H1 (cell line): ENCODE results near the gene GPA33. TPM values are rescaled to one million over a fixed set of nuclear protein-coding genes. Genes with fewer than 3 reads are reported as not detected.
A peak's percentile ranks its signal among the peaks of the same experiment; 100 is the strongest.

Source experiments
- CTCF ChIA-PET: fragments of 300-600 bp; sonication (Branson Sonifier 250); formaldehyde crosslinking; loops from one replicate; lab custom pipeline; 2021; ENCODE audit not compliant: partially characterized antibody; lab: Charles Lee
- POLR2A ChIA-PET: fragments of 300-600 bp; sonication (Branson Sonifier 250); formaldehyde crosslinking; loops from one replicate; lab custom pipeline; 2021; ENCODE audit warnings: inconsistent platforms; ENCODE audit not compliant: partially characterized antibody; lab: Charles Lee
- DNase-seq, 2 experiments: peaks; one replicate each; pipeline versions ENCODE4 v3.0.0 to v3.0.0-alpha.2; 2010 to 2022; ENCODE audit warnings: low spot score in 2 of 2, low read depth in 1 of 2, mixed read lengths in 1 of 2
- FAIRE-seq: peaks from 2 replicates; lab custom pipeline; 2011; peaks lifted over from hg19 to GRCh38; lab: Jason Lieb, UNC
- H2AFZ ChIP-seq: 2 replicates; pipeline ENCODE4 v1.8.1; 2012; ENCODE audit warnings: low read length, inconsistent platforms
- H2AK5ac ChIP-seq: 2 replicates; pipeline ENCODE4 v1.6.1; 2013; ENCODE audit warnings: low read depth, low read length
- H2BK120ac ChIP-seq: replicated peaks from 2 replicates; pipeline ENCODE3; 2013; ENCODE audit warnings: low read depth, low read length, inconsistent platforms
- H2BK12ac ChIP-seq: 2 replicates; pipeline ENCODE4 v1.6.1; 2013; ENCODE audit warnings: low read depth, low read length
- H2BK15ac ChIP-seq: 2 replicates; pipeline ENCODE4 v1.6.1; 2013; ENCODE audit warnings: low read length
- H2BK20ac ChIP-seq: 2 replicates; pipeline ENCODE4 v1.6.1; 2013; ENCODE audit warnings: low read length
- H2BK5ac ChIP-seq: 2 replicates; pipeline ENCODE4 v1.6.1; 2013; ENCODE audit warnings: low read depth, low read length
- H3K14ac ChIP-seq: 2 replicates; pipeline ENCODE4 v1.6.1; 2013; ENCODE audit warnings: inconsistent platforms; ENCODE audit not compliant: insufficient read length
- H3K18ac ChIP-seq: 2 replicates; pipeline ENCODE4 v1.6.1; 2013; ENCODE audit warnings: low read length; ENCODE audit errors: extremely low read depth
- H3K23ac ChIP-seq: 2 replicates; pipeline ENCODE4 v1.6.1; 2013; ENCODE audit warnings: inconsistent platforms; ENCODE audit not compliant: insufficient read length
- H3K23me2 ChIP-seq: 2 replicates; pipeline ENCODE4 v1.6.1; 2013; ENCODE audit warnings: low read depth, low read length
- H3K27ac ChIP-seq: 2 replicates; pipeline ENCODE4 v1.6.1; 2011; ENCODE audit warnings: low read depth, low read length, inconsistent platforms
- H3K27me3 ChIP-seq, 4 experiments: replicated peaks in 1 of 4; 1 replicate in 1 of 4; 2 replicates in 3 of 4; pipeline versions ENCODE4 v1.6.1 to v1.8.1; 2011 to 2013; ENCODE audit warnings: low read length in 3 of 4, mild to moderate bottlenecking in 3 of 4, inconsistent platforms in 2 of 4, mixed read lengths in 2 of 4, moderate library complexity in 1 of 4; ENCODE audit not compliant: control insufficient read depth in 3 of 4, insufficient read depth in 3 of 4; ENCODE audit errors: extremely low read depth in 1 of 4
- H3K36me3 ChIP-seq, 4 experiments: 2 replicates each; pipeline versions ENCODE4 v1.6.1 to v1.8.1; 2011 to 2013; ENCODE audit warnings: mild to moderate bottlenecking in 4 of 4, low read length in 3 of 4, moderate library complexity in 2 of 4, control low read depth in 1 of 4, inconsistent platforms in 1 of 4; ENCODE audit not compliant: insufficient read depth in 4 of 4, control insufficient read depth in 2 of 4
- H3K4ac ChIP-seq: replicated peaks from 2 replicates; pipeline ENCODE3; 2013; ENCODE audit warnings: low read length, low read depth, mixed read lengths, inconsistent platforms; ENCODE audit not compliant: insufficient read length
- H3K4me1 ChIP-seq, 4 experiments: replicated peaks in 1 of 4; 1 replicate in 1 of 4; 2 replicates in 3 of 4; pipeline versions ENCODE4 v1.6.1 to v1.8.1; 2011 to 2013; ENCODE audit warnings: low read length in 3 of 4, inconsistent platforms in 2 of 4, mixed read lengths in 1 of 4; ENCODE audit not compliant: insufficient read depth in 4 of 4, control insufficient read depth in 3 of 4
- H3K4me2 ChIP-seq, 2 experiments: 2 replicates each; pipeline versions ENCODE4 v1.6.1 to v1.8.1; 2011 to 2013; ENCODE audit warnings: low read depth in 2 of 2, low read length in 2 of 2, control low read depth in 1 of 2, inconsistent platforms in 1 of 2, mild to moderate bottlenecking in 1 of 2; ENCODE audit not compliant: insufficient read depth in 1 of 2
- H3K4me3 ChIP-seq, 4 experiments: fragments of 200-600, 300-600 bp in 1 of 4; sonication (generic), shearing (Covaris generic), sonication (Bioruptor Twin) in 1 of 4; 2 replicates each; pipeline versions ENCODE4 v1.5.1 to v1.8.1; 2011 to 2016; ENCODE audit warnings: low read length in 4 of 4, low read depth in 3 of 4, control low read depth in 2 of 4, inconsistent platforms in 2 of 4, mild to moderate bottlenecking in 2 of 4, mixed read lengths in 1 of 4, moderate library complexity in 1 of 4; ENCODE audit not compliant: insufficient read depth in 2 of 4; ENCODE audit errors: extremely low read depth in 1 of 4
- H3K56ac ChIP-seq: replicated peaks from 2 replicates; pipeline ENCODE3; 2013; ENCODE audit warnings: low read depth, mild to moderate bottlenecking, mixed read lengths, low read length, inconsistent platforms; ENCODE audit not compliant: insufficient read length
- H3K79me1 ChIP-seq: 2 replicates; pipeline ENCODE4 v1.6.1; 2013; ENCODE audit warnings: low read depth, low read length, control low read depth
- H3K79me2 ChIP-seq, 2 experiments: 2 replicates each; pipeline versions ENCODE4 v1.6.1 to v1.8.1; 2012 to 2013; ENCODE audit warnings: low read length in 2 of 2, mild to moderate bottlenecking in 2 of 2, inconsistent platforms in 1 of 2; ENCODE audit not compliant: insufficient read depth in 2 of 2, control insufficient read depth in 1 of 2
- H3K9ac ChIP-seq, 4 experiments: replicated peaks in 1 of 4; 1 replicate in 1 of 4; 2 replicates in 3 of 4; pipeline versions ENCODE4 v1.6.1 to v1.8.1; 2011 to 2013; ENCODE audit warnings: low read depth in 3 of 4, low read length in 3 of 4, control low read depth in 2 of 4, mild to moderate bottlenecking in 2 of 4, moderate library complexity in 2 of 4, inconsistent platforms in 1 of 4; ENCODE audit errors: extremely low read depth in 1 of 4
- H3K9me3 ChIP-seq, 2 experiments: 2 replicates each; pipeline versions ENCODE4 v1.6.1 to v1.8.1; 2012 to 2013; ENCODE audit warnings: mild to moderate bottlenecking in 2 of 2, moderate library complexity in 2 of 2, control low read depth in 1 of 2, inconsistent platforms in 1 of 2, low read depth in 1 of 2, low read length in 1 of 2, mixed read lengths in 1 of 2; ENCODE audit not compliant: insufficient read depth in 2 of 2
- H4K20me1 ChIP-seq, 2 experiments: replicated peaks in 1 of 2; 2 replicates each; pipeline versions ENCODE3 to v1.8.1; 2011 to 2013; ENCODE audit warnings: inconsistent platforms in 2 of 2, low read length in 2 of 2, mild to moderate bottlenecking in 1 of 2; ENCODE audit not compliant: insufficient read depth in 2 of 2, control insufficient read depth in 1 of 2
- H4K5ac ChIP-seq: 2 replicates; pipeline ENCODE4 v1.6.1; 2013; ENCODE audit warnings: low read length, low read depth, mixed read lengths, inconsistent platforms; ENCODE audit not compliant: insufficient read length
- H4K8ac ChIP-seq: 2 replicates; pipeline ENCODE4 v1.8.0; 2013; ENCODE audit warnings: mild to moderate bottlenecking, moderate library complexity, low read length, inconsistent platforms; ENCODE audit not compliant: insufficient read depth; ENCODE audit errors: extremely low read depth
- H4K91ac ChIP-seq: replicated peaks from 2 replicates; pipeline ENCODE3; 2013; ENCODE audit warnings: low read length, mixed read lengths, inconsistent platforms; ENCODE audit not compliant: insufficient read length
- KDM5A ChIP-seq: fragments of 200-600 bp; IDR thresholded peaks from 2 replicates; pipeline ENCODE4 v1.7.1; 2012; ENCODE audit warnings: mild to moderate bottlenecking, low read length, inconsistent platforms, mixed read lengths
- MAFK ChIP-seq: IDR thresholded peaks from 2 replicates; pipeline ENCODE4 v1.6.1; 2012; ENCODE audit warnings: low read depth, mild to moderate bottlenecking, improper control_type of control experiment, low read length
- NANOG ChIP-seq: IDR thresholded peaks from 2 replicates; pipeline ENCODE4 v1.6.1; 2011; ENCODE audit warnings: low read length, low read depth, mild to moderate bottlenecking, inconsistent platforms; ENCODE audit not compliant: insufficient read depth, poor library complexity, severe bottlenecking
- PHF8 ChIP-seq: fragments of 200-600 bp; sonication (generic); conservative IDR thresholded peaks from 2 replicates; pipeline ENCODE4 v1.7.1; 2012; ENCODE audit warnings: low read depth, mild to moderate bottlenecking, inconsistent platforms, low read length, moderate library complexity
- POLR2A ChIP-seq, 2 experiments: IDR thresholded peaks; 1 replicate in 1 of 2; 2 replicates in 1 of 2; pipeline ENCODE4 v1.6.1; 2011; ENCODE audit warnings: low read depth in 2 of 2, low read length in 2 of 2, mild to moderate bottlenecking in 2 of 2; ENCODE audit errors: control extremely low read depth in 1 of 2
- RFX5 ChIP-seq: IDR thresholded peaks from 2 replicates; pipeline ENCODE4 v1.6.1; 2011; ENCODE audit warnings: low read depth, low read length, improper control_type of control experiment, borderline replicate concordance
- RXRA ChIP-seq: IDR thresholded peaks from 2 replicates; pipeline ENCODE4 v1.6.1; 2011; ENCODE audit warnings: low read depth, mild to moderate bottlenecking, low read length, moderate library complexity; ENCODE audit not compliant: insufficient read depth
- SIN3A ChIP-seq, 2 experiments: IDR thresholded peaks in 1 of 2; conservative IDR thresholded peaks in 1 of 2; 2 replicates each; pipeline ENCODE4 v1.6.1; 2011 to 2012; ENCODE audit warnings: low read length in 2 of 2, improper control_type of control experiment in 1 of 2, low read depth in 1 of 2, mild to moderate bottlenecking in 1 of 2
- SRF ChIP-seq: IDR thresholded peaks from 2 replicates; pipeline ENCODE4 v1.6.1; 2011; ENCODE audit warnings: mild to moderate bottlenecking, low read depth, low read length, moderate library complexity
- TAF1 ChIP-seq: IDR thresholded peaks from 2 replicates; pipeline ENCODE4 v1.6.1; 2011; ENCODE audit warnings: mild to moderate bottlenecking, low read depth, low read length
- WGBS, 2 experiments: shearing (Covaris generic) in 1 of 2; methylation state at CpG; one replicate each; pipeline versions ENCODE4 v1.1.6 to v1.1.7; 2013 to 2015; ENCODE audit warnings: low lambda C conversion rate in 2 of 2, mixed read lengths in 2 of 2, inconsistent platforms in 1 of 2, low coverage in 1 of 2, missing lambda C conversion rate in 1 of 2; ENCODE audit not compliant: insufficient replicate concordance in 2 of 2, insufficient coverage in 1 of 2, insufficient read length in 1 of 2; ENCODE audit errors: extremely low coverage in 1 of 2, missing lambda C conversion rate in 1 of 2; 5-methylcytosine and 5-hydroxymethylcytosine counted together
- polyA plus RNA-seq, 7 experiments: library from polyadenylated mRNA; depleted of rRNA in 3 of 7; stranded (reverse) in 5 of 7; unstranded in 2 of 7; fragments of >200 nt in 5 of 7; fragments of 200-250 nt in 2 of 7; gene quantifications; 1 replicate in 5 of 7; 2 replicates in 1 of 7; 4 replicates in 1 of 7; pipeline versions ENCODE4 v1.2.1 to v1.2.3, GENCODE V29; 2011 to 2013; ENCODE audit warnings: missing spikeins in 2 of 7, mixed read lengths in 2 of 7
- total RNA-seq: library from RNA; stranded (reverse); fragmentation: NEBNext Ultra II Directional; extraction: Animal tissue kit (Norgen Biotek cat#: 25700); gene quantifications from 2 replicates; pipeline ENCODE4 v1.2.1, GENCODE V29; 2021
- TF ChIP-seq, protein P1 (sequence below), 3 experiments: IDR thresholded peaks; 1 replicate in 2 of 3; 2 replicates in 1 of 3; pipeline versions ENCODE4 v1.5.1 to v1.6.1; 2011; ENCODE audit warnings: low read length in 3 of 3, mild to moderate bottlenecking in 3 of 3, inconsistent platforms in 2 of 3, low read depth in 1 of 3, moderate library complexity in 1 of 3; ENCODE audit not compliant: insufficient read depth in 1 of 3; ENCODE audit errors: control extremely low read depth in 1 of 3

Gene GPA33
- total and polyA plus RNA-seq, 2 of the 8 experiments (the other 6 are each of a cell fraction or from before 2014, with no cell fraction given) = 0.19 to 0.67 TPM

DNA sequence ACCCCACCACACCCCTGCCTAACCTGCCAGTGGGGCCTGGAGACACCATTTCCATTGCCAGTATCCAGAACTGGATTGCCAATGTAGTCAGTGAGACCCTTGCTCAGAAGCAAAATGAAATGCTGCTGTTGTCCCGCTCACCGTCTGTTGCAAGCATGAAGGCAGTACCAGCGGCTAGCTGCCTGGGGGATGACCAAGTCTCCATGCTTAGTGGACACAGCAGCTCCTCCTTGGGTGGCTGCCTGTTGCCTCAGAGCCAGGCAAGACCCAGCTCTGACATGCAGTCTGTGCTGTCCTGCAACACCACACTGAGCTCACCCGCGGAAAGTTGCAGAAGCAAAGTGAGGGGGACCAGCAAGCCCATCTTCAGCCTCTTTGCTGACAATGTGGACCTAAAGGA lies 37.1 kb upstream of the GPA33 start:
- no peaks in the 10 kb centered on the region for H3K36me3 ChIP-seq
- no peak overlapping the region for H3K9ac ChIP-seq
- FAIRE-seq (no peak), DNase-seq (peak in 1 of 2 experiments; percentile 30)
- H3K4me2 ChIP-seq = no peak overlapping the region
- H3K27me3 ChIP-seq = no peaks in the 10 kb centered on the region; a peak in 2 of 7 replicates
- no peak overlapping the region for H2AK5ac ChIP-seq
- H3K4me1 ChIP-seq = peaks cover 0 to 2% (median 0%) of the 10 kb centered on the region in 4 experiments; a peak in 4 of 7 replicates
- H4K5ac ChIP-seq = no peak overlapping the region
- H2BK5ac ChIP-seq = no peak overlapping the region
- no peaks in the 10 kb centered on the region for H3K23me2 ChIP-seq
- no peak overlapping the region for H3K23ac ChIP-seq
- no peak overlapping the region for H2AFZ ChIP-seq
- H3K9me3 ChIP-seq = no peaks in the 10 kb centered on the region
- H3K56ac ChIP-seq = no peak overlapping the region
- H4K8ac ChIP-seq = no peak overlapping the region
- H2BK120ac ChIP-seq = no peak overlapping the region
- H3K18ac ChIP-seq = no peak overlapping the region
- H4K91ac ChIP-seq = no peak overlapping the region
- no peak overlapping the region for H3K4me3 ChIP-seq
- H4K20me1 ChIP-seq = no peaks in the 10 kb centered on the region
- no peaks in the 10 kb centered on the region for H3K79me1 ChIP-seq
- CTCF ChIA-PET = interaction anchor here (0.8 to 8.0 kb wide), 10 partner anchors 9 to 67 kb away, joined by 3 to 81 read pairs (median 4); no protein-coding TSS in a partner anchor
- POLR2A ChIA-PET = interaction anchor here (4.3 kb wide), 2 partner anchors 8 to 93 kb away, joined by 13 to 20 read pairs; partner anchors contain the start of gene POU2F1
- H2BK15ac ChIP-seq = no peak overlapping the region
- WGBS, 2 experiments = 93% methylated on average over 5 of the region's 5 CpGs; no CpG with 5 or more reads in 1 of the 2 experiments
- peak overlapping the region; percentile 64; the same call in 1 of the 2 replicates for H2BK20ac ChIP-seq
- H3K27ac ChIP-seq = no peak overlapping the region
- no peak overlapping the region for H3K4ac ChIP-seq
- H3K14ac ChIP-seq = no peak overlapping the region
- no peak overlapping the region for H2BK12ac ChIP-seq
- no peaks in the 10 kb centered on the region for H3K79me2 ChIP-seq
- TF ChIP-seq MAFK (no peak), NANOG (no peak), TAF1 (no peak), KDM5A (no peak), PHF8 (no peak), SRF (no peak), RFX5 (no peak), POLR2A (IDR thresholded peaks at IDR 0.05; ENCODE audit: control extremely low read depth in 1 of 2, low read depth in 2 of 2, low read length in 2 of 2) (no peak), RXRA (no peak), SIN3A (conservative IDR thresholded peaks at IDR 0.05 in 1 of 2, IDR thresholded peaks at IDR 0.05 in 1 of 2; ENCODE audit: low read depth in 1 of 2, low read length in 2 of 2) (no peak)
- TF ChIP-seq, protein P1, sequence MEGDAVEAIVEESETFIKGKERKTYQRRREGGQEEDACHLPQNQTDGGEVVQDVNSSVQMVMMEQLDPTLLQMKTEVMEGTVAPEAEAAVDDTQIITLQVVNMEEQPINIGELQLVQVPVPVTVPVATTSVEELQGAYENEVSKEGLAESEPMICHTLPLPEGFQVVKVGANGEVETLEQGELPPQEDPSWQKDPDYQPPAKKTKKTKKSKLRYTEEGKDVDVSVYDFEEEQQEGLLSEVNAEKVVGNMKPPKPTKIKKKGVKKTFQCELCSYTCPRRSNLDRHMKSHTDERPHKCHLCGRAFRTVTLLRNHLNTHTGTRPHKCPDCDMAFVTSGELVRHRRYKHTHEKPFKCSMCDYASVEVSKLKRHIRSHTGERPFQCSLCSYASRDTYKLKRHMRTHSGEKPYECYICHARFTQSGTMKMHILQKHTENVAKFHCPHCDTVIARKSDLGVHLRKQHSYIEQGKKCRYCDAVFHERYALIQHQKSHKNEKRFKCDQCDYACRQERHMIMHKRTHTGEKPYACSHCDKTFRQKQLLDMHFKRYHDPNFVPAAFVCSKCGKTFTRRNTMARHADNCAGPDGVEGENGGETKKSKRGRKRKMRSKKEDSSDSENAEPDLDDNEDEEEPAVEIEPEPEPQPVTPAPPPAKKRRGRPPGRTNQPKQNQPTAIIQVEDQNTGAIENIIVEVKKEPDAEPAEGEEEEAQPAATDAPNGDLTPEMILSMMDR (IDR thresholded peaks at IDR 0.05; ENCODE audit: control extremely low read depth in 1 of 3, insufficient read depth in 1 of 3, low read depth in 1 of 3, low read length in 3 of 3) = no peak
